HL-60 (cell line): ENCODE measurements around the gene ANKZF1.
"Not testable (repeated sequence)": the region's sequence is repeated elsewhere in the genome, so short reads cannot be mapped to it uniquely, and the experiment has no call there.

Experiments used
- CTCF ChIP-seq: IDR thresholded peaks from one replicate; pipeline ENCODE4 v1.5.1; 2011; ENCODE audit warnings: low read length, control low read depth, inconsistent platforms; ENCODE audit not compliant: insufficient read depth
- POLR2AphosphoS5 ChIP-seq: IDR thresholded peaks from 2 replicates; pipeline ENCODE4 v1.6.1; 2012; ENCODE audit warnings: low read depth

GRCh38 chr2:219201331-219201730, 28.3 kb upstream of the ANKZF1 start:
- not testable (repeated sequence) for TF ChIP-seq CTCF, POLR2AphosphoS5
